H54 (cell line): ENCODE data around the gene GLE1.

ENCODE experiments used
- DNase-seq: peaks from one replicate; pipeline ENCODE4 v3.0.0; 2011; ENCODE audit warnings: low spot score, mixed read lengths; ENCODE audit not compliant: insufficient read length
- FAIRE-seq: peaks from 3 replicates; lab custom pipeline; 2011; peaks lifted over from hg19 to GRCh38; lab: Jason Lieb, UNC
- POLR2A ChIP-seq: IDR thresholded peaks from 2 replicates; pipeline ENCODE4 v1.6.1; 2011; ENCODE audit warnings: low read depth, mild to moderate bottlenecking, low read length

Gene GLE1, protein sequence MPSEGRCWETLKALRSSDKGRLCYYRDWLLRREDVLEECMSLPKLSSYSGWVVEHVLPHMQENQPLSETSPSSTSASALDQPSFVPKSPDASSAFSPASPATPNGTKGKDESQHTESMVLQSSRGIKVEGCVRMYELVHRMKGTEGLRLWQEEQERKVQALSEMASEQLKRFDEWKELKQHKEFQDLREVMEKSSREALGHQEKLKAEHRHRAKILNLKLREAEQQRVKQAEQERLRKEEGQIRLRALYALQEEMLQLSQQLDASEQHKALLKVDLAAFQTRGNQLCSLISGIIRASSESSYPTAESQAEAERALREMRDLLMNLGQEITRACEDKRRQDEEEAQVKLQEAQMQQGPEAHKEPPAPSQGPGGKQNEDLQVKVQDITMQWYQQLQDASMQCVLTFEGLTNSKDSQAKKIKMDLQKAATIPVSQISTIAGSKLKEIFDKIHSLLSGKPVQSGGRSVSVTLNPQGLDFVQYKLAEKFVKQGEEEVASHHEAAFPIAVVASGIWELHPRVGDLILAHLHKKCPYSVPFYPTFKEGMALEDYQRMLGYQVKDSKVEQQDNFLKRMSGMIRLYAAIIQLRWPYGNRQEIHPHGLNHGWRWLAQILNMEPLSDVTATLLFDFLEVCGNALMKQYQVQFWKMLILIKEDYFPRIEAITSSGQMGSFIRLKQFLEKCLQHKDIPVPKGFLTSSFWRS

DNA sequence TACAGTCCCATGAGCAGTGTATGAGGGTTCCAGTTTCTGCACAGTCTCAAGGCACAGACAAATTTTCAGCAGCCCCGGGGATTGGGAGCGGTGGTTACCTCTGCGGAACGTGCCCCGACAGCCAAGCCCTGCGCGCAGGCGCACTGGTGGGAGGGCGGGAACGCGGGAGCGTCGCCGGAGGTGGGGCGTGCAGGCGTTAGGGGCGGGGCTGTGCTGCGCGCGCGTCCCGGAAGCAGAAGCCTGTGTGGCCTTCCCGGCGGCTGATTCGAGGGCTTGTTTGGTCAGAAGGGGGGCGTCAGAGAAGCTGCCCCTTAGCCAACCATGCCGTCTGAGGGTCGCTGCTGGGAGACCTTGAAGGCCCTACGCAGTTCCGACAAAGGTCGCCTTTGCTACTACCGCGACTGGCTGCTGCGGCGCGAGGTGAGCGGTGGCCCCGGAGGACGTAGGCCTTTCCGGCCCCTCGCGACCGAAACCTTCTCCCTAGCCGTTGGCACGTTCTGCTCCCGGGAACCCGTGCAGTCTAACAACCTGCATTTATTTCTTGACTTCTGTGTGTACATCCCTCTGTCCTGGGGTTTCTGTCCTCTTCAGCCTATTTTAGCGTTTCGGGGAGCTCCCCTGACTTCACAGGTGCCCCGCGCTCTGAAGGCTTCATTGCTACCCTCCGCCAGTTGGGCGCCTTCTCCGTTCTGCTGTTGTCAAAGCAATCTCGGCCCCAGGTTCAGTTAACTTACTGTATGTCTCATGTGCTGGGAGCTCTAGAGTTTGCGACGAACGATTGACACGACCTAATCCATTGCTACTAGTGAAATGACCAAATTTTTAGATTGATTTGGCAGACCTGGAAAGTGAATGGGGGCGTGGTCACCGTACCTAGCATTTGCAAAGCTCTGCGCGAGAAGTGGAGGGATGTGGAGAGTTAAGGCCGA, at the start of gene GLE1:
GLE1 (plus strand) TSS at position 235 of the 929 bp plus-strand sequence; CDS start at position 322, 87 bp downstream.
- peak; percentile 27 for FAIRE-seq
- DNase-seq, result peak; percentile 99
- TF ChIP-seq POLR2A, result peak; percentile 84

GRCh38 chr9:128454991-128455390, 49.5 kb upstream of the GLE1 start:
- FAIRE-seq, result no peak
- DNase-seq, result no peak
- no peak for TF ChIP-seq POLR2A

GRCh38 chr9:128455849-128456612, 48.5 kb upstream of the GLE1 start, which contains the start of gene ODF2:
Gene ODF2, plus strand, starts transcription at chr9:128456006. Its CDS starts 86 bp downstream, at chr9:128456092.
- no peak for FAIRE-seq
- DNase-seq, result peak; percentile 99
- peak; percentile 84 for TF ChIP-seq POLR2A

DNA sequence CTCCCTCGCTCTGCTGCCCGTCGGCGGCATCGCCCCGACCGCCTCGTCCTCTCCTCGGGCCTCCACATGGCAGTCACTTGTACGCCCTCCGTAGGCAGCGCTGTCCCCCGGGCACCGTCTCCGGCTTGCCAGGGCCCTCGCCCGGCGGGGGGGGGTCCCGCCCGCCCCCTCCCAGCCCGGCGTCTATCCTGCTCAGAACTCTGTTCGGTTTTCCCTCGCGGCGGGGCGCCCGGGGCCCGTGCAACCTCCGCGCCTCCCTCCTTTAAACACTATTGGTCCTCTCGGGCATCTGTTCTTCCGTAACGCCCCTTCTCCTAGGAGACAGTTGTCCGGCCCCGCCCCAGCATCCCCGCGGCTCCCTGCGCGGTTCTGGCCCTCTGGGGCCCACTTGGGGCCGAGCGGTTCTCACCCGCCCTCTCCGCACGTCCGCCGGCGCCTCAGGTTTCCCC, 47.9 kb upstream of the GLE1 start:
- FAIRE-seq, result no peak
- DNase-seq, result peak; percentile 97
- peak; percentile 15; the same call in 1 of the 2 replicates for TF ChIP-seq POLR2A

- TF ChIP-seq POLR2A, result no peak
- FAIRE-seq, result no peak
- DNase-seq, result no peak
Measured at GRCh38 chr9:128457207-128457606, 47.3 kb upstream of the GLE1 start.

DNA sequence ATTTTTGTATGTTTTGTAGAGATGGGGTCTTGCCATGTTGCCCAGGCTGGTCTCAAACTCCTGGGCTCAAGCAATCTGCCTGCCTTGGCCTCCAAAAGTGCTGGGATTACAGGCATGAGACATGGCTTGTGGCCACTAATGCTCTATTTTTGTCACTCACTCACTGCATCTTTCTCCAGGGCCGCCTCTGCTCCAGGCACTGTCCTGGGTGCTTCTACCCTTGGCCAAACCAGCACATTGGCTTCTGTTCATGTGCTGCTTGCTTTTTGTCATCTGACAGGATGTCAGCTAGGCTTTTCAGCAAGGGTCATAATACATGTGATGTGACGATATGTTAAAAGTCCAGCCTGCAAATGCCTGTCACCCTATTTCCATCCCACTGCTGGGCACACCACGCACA, 45.5 kb upstream of the GLE1 start:
- TF ChIP-seq POLR2A, result no peak
- FAIRE-seq (no peak), DNase-seq (no peak)

GRCh38 chr9:128469070-128469469, 35.4 kb upstream of the GLE1 start:
- no peak for FAIRE-seq

DNA sequence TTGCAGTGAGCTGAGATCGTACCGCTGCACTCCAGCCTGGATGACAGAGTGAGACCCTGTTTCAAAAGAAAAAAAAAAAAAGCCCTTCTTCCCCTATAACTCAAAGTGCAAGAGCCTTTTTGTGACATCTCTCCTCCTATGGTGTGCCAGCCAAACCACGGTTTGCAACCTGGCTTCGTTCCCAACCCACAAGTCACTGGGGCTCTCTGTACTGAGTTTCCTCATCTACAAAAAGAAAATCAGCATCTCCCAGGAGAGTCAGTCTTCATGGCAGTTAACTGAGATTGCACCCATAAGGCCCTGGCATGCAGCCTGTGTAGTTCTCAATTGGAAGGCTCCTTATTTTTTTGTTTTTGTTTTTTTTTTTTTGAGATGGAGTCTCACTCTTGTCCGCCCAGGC, 34.0 kb upstream of the GLE1 start:
- DNase-seq, result peak; percentile 23
- TF ChIP-seq POLR2A, result no peak
- no peak for FAIRE-seq

More at GRCh38 chr9:128469070-128469469, 35.4 kb upstream of the GLE1 start:
- no peak for TF ChIP-seq POLR2A
- no peak for DNase-seq

DNA sequence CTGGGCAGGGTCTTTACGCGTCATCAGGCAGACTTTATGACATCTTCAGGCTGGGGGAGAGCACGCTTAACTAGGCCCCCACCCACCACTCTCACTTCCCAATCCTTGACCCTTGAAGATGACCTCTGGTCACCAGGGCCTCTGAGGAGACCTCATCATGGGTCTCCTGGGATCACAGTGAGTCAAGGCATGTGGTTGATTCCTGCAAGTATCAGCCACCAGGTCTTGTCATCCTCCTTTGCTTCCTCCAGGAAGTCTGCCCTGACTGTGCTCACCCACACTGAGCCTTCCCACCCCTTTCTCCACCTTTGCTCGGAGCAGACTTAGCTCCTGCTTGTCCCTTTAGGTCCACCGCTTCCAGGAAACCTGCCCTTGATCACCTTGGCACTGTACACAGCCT, 31.4 kb upstream of the GLE1 start:
- no peak for FAIRE-seq
- no peak for TF ChIP-seq POLR2A
- no peak for DNase-seq

GRCh38 chr9:128475867-128476266, 28.7 kb upstream of the GLE1 start:
- FAIRE-seq, result no peak
- no peak for TF ChIP-seq POLR2A
- DNase-seq, result no peak

GRCh38 chr9:128479262-128479661, 25.3 kb upstream of the GLE1 start:
- DNase-seq (no peak), FAIRE-seq (no peak)
- no peak for TF ChIP-seq POLR2A

GRCh38 chr9:128481561-128481960, 23.0 kb upstream of the GLE1 start:
- DNase-seq, result no peak
- no peak for TF ChIP-seq POLR2A
- FAIRE-seq, result no peak

DNA sequence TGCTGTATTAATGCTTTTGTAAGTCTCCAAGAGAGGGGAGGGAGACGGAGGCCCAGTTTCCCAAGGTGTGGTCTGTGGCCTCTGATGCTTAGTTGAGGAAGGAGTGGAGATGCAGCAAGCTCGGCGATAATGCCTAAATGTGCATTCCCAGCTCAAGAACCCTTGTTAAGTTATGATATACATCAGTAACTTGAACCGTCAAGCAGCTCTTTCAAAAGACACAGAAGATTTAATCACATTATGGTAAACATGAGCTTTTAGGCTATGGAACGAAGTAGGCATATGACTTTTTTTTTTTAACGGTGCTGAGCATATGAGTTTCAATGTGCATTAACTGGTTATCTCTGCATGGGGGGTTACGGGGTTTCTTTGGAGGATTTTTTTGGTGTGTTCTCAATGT, 22.3 kb upstream of the GLE1 start:
- DNase-seq (no peak), FAIRE-seq (no peak)
- TF ChIP-seq POLR2A, result no peak
